Sigmoid colon (tissue), 7 donors: ENCODE results near the gene TBL3. TPM values are rescaled to one million over a fixed set of nuclear protein-coding genes. Genes with fewer than 3 reads are reported as not detected.

Source experiments
- DNase-seq: peaks from one replicate; pipeline ENCODE4 v3.0.0-alpha.2; 2019
- H3K27ac ChIP-seq, 4 donors: fragments of 200-600 bp; sonication (generic); one replicate each; pipeline ENCODE4 v1.5.1; 2016 to 2019; ENCODE audit warnings: mild to moderate bottlenecking in 1 of 4
- H3K27me3 ChIP-seq, 3 donors: fragments of 200-600 bp; sonication (generic); one replicate each; pipeline ENCODE4 v1.5.1; 2019; ENCODE audit warnings: mild to moderate bottlenecking in 1 of 3
- H3K36me3 ChIP-seq, 4 donors: fragments of 200-600 bp; sonication (generic); one replicate each; pipeline ENCODE4 v1.5.1; 2016 to 2019
- H3K4me1 ChIP-seq, 4 donors: fragments of 200-600 bp; sonication (generic); one replicate each; pipeline ENCODE4 v1.5.1; 2017 to 2019
- H3K4me3 ChIP-seq, 4 donors: fragments of 200-600 bp; sonication (generic); one replicate each; pipeline ENCODE4 v1.5.1; 2017 to 2019; ENCODE audit warnings: mild to moderate bottlenecking in 2 of 4, moderate library complexity in 1 of 4
- H3K9me3 ChIP-seq, 4 donors: fragments of 200-600 bp in 3 of 4; sonication (generic) in 3 of 4; one replicate each; pipeline versions ENCODE4 v1.5.1 to v1.6.1; 2013 to 2019
- CTCF ChIP-seq, 4 experiments: fragments of 450-650 bp in 3 of 4; fragments of 200-600 bp in 1 of 4; IDR thresholded peaks; one replicate each; pipeline ENCODE4 v1.5.1; 2016 to 2019; ENCODE audit warnings: antibody characterized with exemption in 4 of 4, mild to moderate bottlenecking in 3 of 4, moderate library complexity in 2 of 4
- EP300 ChIP-seq, 4 donors: sonication (generic); formaldehyde crosslinking; IDR thresholded peaks; one replicate each; pipeline ENCODE4 v1.6.1; 2017; ENCODE audit warnings: antibody characterized with exemption in 4 of 4
- POLR2A ChIP-seq, 2 donors: fragments of 450-650 bp; IDR thresholded peaks; one replicate each; pipeline ENCODE4 v1.6.1; 2016; ENCODE audit warnings: antibody characterized with exemption in 2 of 2, mild to moderate bottlenecking in 2 of 2, moderate library complexity in 2 of 2
- POLR2AphosphoS5 ChIP-seq, 4 donors: sonication (generic); formaldehyde crosslinking; IDR thresholded peaks; one replicate each; pipeline ENCODE4 v1.6.1; 2017; ENCODE audit warnings: antibody characterized with exemption in 4 of 4
- WGBS, 2 donors: extraction: QIAGEN DNeasy Blood & Tissue Kit; methylation state at CpG; one replicate each; pipeline ENCODE4 v1.1.7; 2013; 5-methylcytosine and 5-hydroxymethylcytosine counted together
- intact Hi-C: fragments of 100-400 bp; cut with DNase I; formaldehyde crosslinking; loops from one replicate; pipeline ENCODE4 v1.15.1; 2023
- polyA plus RNA-seq, 3 donors: library from polyadenylated mRNA; stranded (reverse); fragments of 200-250 nt; gene quantifications; one replicate each; pipeline ENCODE4 v1.2.3, GENCODE V29; 2013
- total RNA-seq, 4 donors: library from RNA; depleted of rRNA; stranded (reverse); fragments of >200 nt; gene quantifications; one replicate each; pipeline ENCODE4 v1.1.0, GENCODE V29; 2016
- donor health status: healthy with polysubstance abuse.
- donor health status: Bipolar disorder and iron deficiency.
- donor health status: healthy.

The TBL3 gene
- total and polyA plus RNA-seq, 7 donors = 14.3 to 37.4 (median 25.4) TPM

GRCh38 chr16:1942810-1943726, 28.8 kb upstream of the TBL3 start, which contains the start of gene MSRB1:
MSRB1 (minus strand) TSS chr16:1943199; CDS start chr16:1943156, 43 bp downstream.
- peaks cover 0 to 32% (median 23%) of the 10 kb centered on the region in 4 donors for H3K36me3 ChIP-seq
- peak within 1 kb of the TSS; percentile 84 to 90 (median 87) for H3K27ac ChIP-seq
- intact Hi-C loops = no loop called here
- WGBS, 2 donors = 1% methylated on average over 77 of the region's 77 CpGs
- peak within 1 kb of the TSS; percentile 78 to 95 (median 83) for H3K4me3 ChIP-seq
- TF ChIP-seq EP300 (IDR thresholded peaks at IDR 0.05) (no peak), POLR2A (IDR thresholded peaks at IDR 0.05) (peak; percentile 93 to 95), POLR2AphosphoS5 (IDR thresholded peaks at IDR 0.05) (peak; percentile 96 to 99 (median 98))
- no peaks in the 10 kb centered on the region for H3K27me3 ChIP-seq
- DNase-seq = peak; percentile 100
- H3K4me1 ChIP-seq = peaks cover 0 to 30% (median 14%) of the 10 kb centered on the region in 4 donors
- H3K9me3 ChIP-seq = no peaks in the 10 kb centered on the region

- intact Hi-C loops = no loop called here
Measured at GRCh38 chr16:1944612-1945199, 27.1 kb upstream of the TBL3 start.

GRCh38 chr16:1945559-1946391, 26.1 kb upstream of the TBL3 start:
- 86 to 91% methylated on average over 19 of the region's 19 CpGs for WGBS, 2 donors
- intact Hi-C loops = no loop called here
- DNase-seq = no peak
- H3K27me3 ChIP-seq = no peaks in the 10 kb centered on the region
- H3K4me3 ChIP-seq = no peak overlapping the region
- peaks cover 0 to 29% (median 14%) of the 10 kb centered on the region in 4 donors for H3K4me1 ChIP-seq
- no peaks in the 10 kb centered on the region for H3K9me3 ChIP-seq
- TF ChIP-seq POLR2AphosphoS5 (IDR thresholded peaks at IDR 0.05) (no peak), EP300 (IDR thresholded peaks at IDR 0.05) (no peak), CTCF (IDR thresholded peaks at IDR 0.05) (no peak), POLR2A (IDR thresholded peaks at IDR 0.05) (no peak)
- peaks cover 0 to 5% (median 1%) of the 10 kb centered on the region in 4 donors for H3K36me3 ChIP-seq
- no peak overlapping the region for H3K27ac ChIP-seq

More at GRCh38 chr16:1944612-1945199, 27.1 kb upstream of the TBL3 start:
- no peak for TF ChIP-seq POLR2A (IDR thresholded peaks at IDR 0.05)
- no peak for TF ChIP-seq POLR2AphosphoS5 (IDR thresholded peaks at IDR 0.05)
- no peak for TF ChIP-seq CTCF (IDR thresholded peaks at IDR 0.05)
- TF ChIP-seq EP300 (IDR thresholded peaks at IDR 0.05) = no peak
- Histone ChIP-seq H3K27ac (no peak overlapping the region), H3K4me3 (no peak overlapping the region), H3K4me1 (peaks cover 0 to 30% (median 14%) of the 10 kb centered on the region in 4 donors), H3K27me3 (no peaks in the 10 kb centered on the region), H3K36me3 (peaks cover 0 to 16% (median 8%) of the 10 kb centered on the region in 4 donors), H3K9me3 (no peaks in the 10 kb centered on the region)
- WGBS, 2 donors = 92 to 96% methylated on average over 21 of the region's 21 CpGs
- peak; percentile 61 for DNase-seq

GRCh38 chr16:1946495-1947368, 25.1 kb upstream of the TBL3 start:
- Histone ChIP-seq H3K27me3 (no peaks in the 10 kb centered on the region), H3K9me3 (no peaks in the 10 kb centered on the region), H3K27ac (no peak overlapping the region), H3K36me3 (no peaks in the 10 kb centered on the region), H3K4me3 (no peak overlapping the region), H3K4me1 (peaks cover 0 to 20% (median 9%) of the 10 kb centered on the region in 4 donors)
- TF ChIP-seq POLR2AphosphoS5 (IDR thresholded peaks at IDR 0.05) = no peak
- no peak for TF ChIP-seq EP300 (IDR thresholded peaks at IDR 0.05)
- TF ChIP-seq CTCF (IDR thresholded peaks at IDR 0.05) = no peak
- no peak for TF ChIP-seq POLR2A (IDR thresholded peaks at IDR 0.05)
- peak; percentile 61 for DNase-seq
- intact Hi-C loops = no loop called here
- 91% methylated on average over 38 of the region's 38 CpGs for WGBS, 2 donors
